Kidney (tissue), 14 donors: Measurements from ENCODE around the gene HPSE2. TPM values are rescaled to one million over a fixed set of nuclear protein-coding genes. Genes with fewer than 3 reads are reported as not detected.
"Not testable (repeated sequence)": the region's sequence is repeated elsewhere in the genome, so short reads cannot be mapped to it uniquely, and the experiment has no call there.

Experiments used
- DNase-seq, 5 donors: peaks; one replicate each; pipeline ENCODE4 v3.0.0-alpha.2; 2013 to 2020
- FAIRE-seq: peaks from 2 replicates; lab custom pipeline; 2012; peaks lifted over from hg19 to GRCh38; lab: Jason Lieb, UNC
- H3K27ac ChIP-seq, 2 donors: one replicate each; pipeline ENCODE4 v1.7.0; 2013; ENCODE audit warnings: low read depth in 2 of 2, low read length in 2 of 2, inconsistent platforms in 1 of 2
- H3K27me3 ChIP-seq: one replicate; pipeline ENCODE4 v1.7.1; 2013; ENCODE audit warnings: low read length, inconsistent platforms; ENCODE audit not compliant: control insufficient read depth, insufficient read depth
- H3K36me3 ChIP-seq, 3 donors: one replicate each; pipeline versions ENCODE4 v1.7.0 to v1.7.1; 2013; ENCODE audit warnings: low read length in 3 of 3, control low read depth in 1 of 3, inconsistent platforms in 1 of 3; ENCODE audit not compliant: insufficient read depth in 3 of 3, control insufficient read depth in 2 of 3
- H3K4me1 ChIP-seq, 3 donors: one replicate each; pipeline versions ENCODE4 v1.7.0 to v1.7.1; 2013; ENCODE audit warnings: low read length in 3 of 3, inconsistent platforms in 1 of 3, low read depth in 1 of 3; ENCODE audit not compliant: control insufficient read depth in 2 of 3, insufficient read depth in 2 of 3
- H3K4me3 ChIP-seq, 3 donors: one replicate each; pipeline versions ENCODE4 v1.7.0 to v1.8.1; 2013; ENCODE audit warnings: low read length in 3 of 3, control low read depth in 1 of 3, inconsistent platforms in 1 of 3
- H3K9ac ChIP-seq, 3 donors: one replicate each; pipeline versions ENCODE4 v1.7.0 to v1.7.1; 2013; ENCODE audit warnings: low read length in 3 of 3, control low read depth in 1 of 3, inconsistent platforms in 1 of 3
- H3K9me3 ChIP-seq, 3 donors: one replicate each; pipeline versions ENCODE4 v1.7.0 to v1.7.1; 2013; ENCODE audit warnings: low read length in 3 of 3, control low read depth in 1 of 3, inconsistent platforms in 1 of 3; ENCODE audit not compliant: control insufficient read depth in 2 of 3, insufficient read depth in 1 of 3
- CTCF ChIP-seq: IDR thresholded peaks from 3 replicates; pipeline ENCODE4 v1.5.1; 2012; ENCODE audit warnings: mild to moderate bottlenecking, moderate library complexity, borderline replicate concordance; ENCODE audit not compliant: insufficient read depth; ENCODE audit errors: extremely low read depth
- intact Hi-C: fragments of 100-400 bp; cut with DNase I; formaldehyde crosslinking; loops from one replicate; pipeline ENCODE4 v1.11.1; 2022
- polyA plus RNA-seq: library from polyadenylated mRNA; stranded (reverse); fragments of 350-450 nt; fragmentation: Illumina TruSeq; extraction: RNeasy Lipid Tissue Mini Kit (QIAGEN cat#74804); gene quantifications from one replicate; pipeline ENCODE4 v1.2.3, GENCODE V29; 2014; ENCODE audit warnings: low read depth, low replicate concordance; ENCODE audit not compliant: insufficient read depth
- total RNA-seq: library from RNA; stranded (reverse); fragmentation: NEBNext Ultra II Directional; extraction: Animal tissue kit (Norgen Biotek cat#: 25700); gene quantifications from one replicate; pipeline ENCODE4 v1.2.1, GENCODE V29; 2021
- donor health status: control.
- donor health status: control.
- donor health status: control.
- donor health status: control.
- donor health status: control.
- donor health status: DM: yes; HTN: yes; CAD: no.
- donor health status: Normal renal cell carcinoma (clear cell type).

The HPSE2 gene
- total and polyA plus RNA-seq, 2 donors from 2014 or later: 1.4 to 3.0 TPM

- no peaks in the 10 kb centered on the region for H3K27me3 ChIP-seq
- no peak overlapping the region for H3K27ac ChIP-seq
- no peaks in the 10 kb centered on the region for H3K9me3 ChIP-seq
- no peaks in the 10 kb centered on the region for H3K4me1 ChIP-seq
- no peak for FAIRE-seq
- TF ChIP-seq CTCF: no peak
- intact Hi-C loops: no loop called here
- no peak for DNase-seq
- no peaks in the 10 kb centered on the region for H3K36me3 ChIP-seq
- H3K4me3 ChIP-seq: no peak overlapping the region
- no peak overlapping the region for H3K9ac ChIP-seq
These were observed 721.9 kb downstream of the HPSE2 start for GRCh38 chr10:98513704-98514103.

- H3K36me3 ChIP-seq: no peaks in the 10 kb centered on the region
- no peaks in the 10 kb centered on the region for H3K9me3 ChIP-seq
- H3K27ac ChIP-seq: no peak overlapping the region
- DNase-seq (peak in 2 of 5 donors; percentile 29 to 62), FAIRE-seq (peak; percentile 72)
- intact Hi-C loops: no loop called here
- TF ChIP-seq CTCF: no peak
- H3K27me3 ChIP-seq: no peaks in the 10 kb centered on the region
- H3K4me3 ChIP-seq: no peak overlapping the region
- H3K4me1 ChIP-seq: no peaks in the 10 kb centered on the region
- H3K9ac ChIP-seq: no peak overlapping the region
These were observed 723.8 kb downstream of the HPSE2 start for GRCh38 chr10:98511876-98512275.

- H3K9me3 ChIP-seq: no peaks in the 10 kb centered on the region
- H3K4me3 ChIP-seq: no peak overlapping the region
- no peaks in the 10 kb centered on the region for H3K4me1 ChIP-seq
- intact Hi-C loops: no loop called here
- DNase-seq (no peak), FAIRE-seq (no peak)
- H3K27ac ChIP-seq: no peak overlapping the region
- no peak for TF ChIP-seq CTCF
- no peaks in the 10 kb centered on the region for H3K27me3 ChIP-seq
- H3K36me3 ChIP-seq: no peaks in the 10 kb centered on the region
- H3K9ac ChIP-seq: no peak overlapping the region
These were observed 725.1 kb downstream of the HPSE2 start for GRCh38 chr10:98510412-98510995.

GRCh38 chr10:98509745-98510144, 725.9 kb downstream of the HPSE2 start:
- no peak for FAIRE-seq

GRCh38 chr10:98502535-98502934, 733.1 kb downstream of the HPSE2 start:
- H3K27me3 ChIP-seq, FAIRE-seq, H3K4me1 ChIP-seq, H3K27ac ChIP-seq, H3K9ac ChIP-seq, DNase-seq, H3K9me3 ChIP-seq, H3K4me3 ChIP-seq, intact Hi-C loops, H3K36me3 ChIP-seq: not testable (repeated sequence)

More at GRCh38 chr10:98509745-98510144, 725.9 kb downstream of the HPSE2 start:
- Histone ChIP-seq H3K9ac (no peak overlapping the region), H3K4me3 (no peak overlapping the region), H3K9me3 (no peaks in the 10 kb centered on the region), H3K27me3 (no peaks in the 10 kb centered on the region), H3K27ac (no peak overlapping the region), H3K4me1 (no peaks in the 10 kb centered on the region), H3K36me3 (no peaks in the 10 kb centered on the region)
- intact Hi-C loops: no loop called here
- no peak for DNase-seq
- TF ChIP-seq CTCF: no peak
